ENCODE measurements around the gene CCNI2. TPM values are rescaled to one million over a fixed set of nuclear protein-coding genes. Genes with fewer than 3 reads are reported as not detected.
A peak's percentile ranks its signal among the peaks of the same experiment; 100 is the strongest.

Gene CCNI2
- total and polyA plus RNA-seq, 9 of the 15 experiments (the other 6 are each of a cell fraction or from before 2014, with no cell fraction given) = 0.05 to 1.7 (median 0.81) TPM; not detected in 5

DNA sequence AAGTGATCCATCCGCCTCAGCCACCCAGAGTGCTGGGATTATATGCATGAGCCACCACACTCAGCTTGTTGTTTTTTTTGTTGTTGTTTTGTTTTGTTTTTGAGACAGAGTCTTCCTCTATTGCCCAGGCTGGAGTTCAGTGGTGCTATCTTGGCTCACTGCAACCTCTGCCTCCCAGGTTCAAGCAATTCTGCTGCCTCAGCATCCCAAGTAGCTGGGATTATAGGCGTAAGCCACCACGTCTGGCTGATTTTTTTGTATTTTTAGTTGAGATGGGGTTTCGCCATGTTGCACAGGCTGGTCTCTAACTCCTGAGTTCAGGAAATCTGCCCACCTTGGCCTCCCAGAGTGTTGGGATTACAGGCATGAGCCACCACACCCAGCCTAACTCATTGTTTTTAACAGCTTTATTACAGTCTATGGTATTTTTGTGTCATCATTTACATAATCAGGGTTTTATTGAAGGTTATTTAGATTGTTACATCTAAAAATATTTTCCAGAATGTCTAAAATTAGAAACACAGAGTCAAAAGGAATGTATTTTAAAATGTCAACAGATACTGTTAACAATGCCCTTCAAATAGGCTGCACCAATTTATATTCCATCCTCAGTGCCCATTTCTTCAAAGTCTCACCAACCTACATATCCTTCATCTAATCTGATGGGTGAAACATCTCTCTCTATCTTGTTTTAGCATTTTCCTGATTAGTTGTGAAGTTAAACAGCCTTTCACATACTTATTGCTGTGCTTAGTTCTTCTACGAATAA is 28.5 kb upstream of the CCNI2 start:
- DNase-seq (ENCODE audit: extremely low read depth in 1 of 4, low spot score in 3 of 4) (no peak), ATAC-seq (no peak), FAIRE-seq (no peak)
- TF ChIP-seq ZNF316 (IDR thresholded peaks at IDR 0.05) = peak; percentile 83
- TF ChIP-seq POLR2AphosphoS2 (IDR thresholded peaks at IDR 0.05; ENCODE audit: low read length) = no peak
- TF ChIP-seq CBX1 (IDR thresholded peaks at IDR 0.05; ENCODE audit: low read depth) = no peak
- peak; percentile 44; the same call in 1 of the 2 replicates for TF ChIP-seq MAFG (tag; conservative IDR thresholded peaks at IDR 0.05)
- no peak for TF ChIP-seq ZNF253 (CRISPR knock-in tag; conservative IDR thresholded peaks at IDR 0.05)
- TF ChIP-seq C11orf30 (IDR thresholded peaks at IDR 0.05; ENCODE audit: low read depth) = peak; percentile 83
- intact Hi-C loops (cut with micrococcal nuclease) = loop anchor here (5.0 kb wide), 1 partner anchor 66 kb away; no protein-coding TSS in a partner anchor
- Histone ChIP-seq H3K4me3 (no peak overlapping the region), H3K4me1 (replicated peaks in 1 of 2; ENCODE audit: control insufficient read depth in 2 of 2, insufficient read depth in 2 of 2, low read length in 2 of 2) (no peaks in the 10 kb centered on the region), H3K27ac (ENCODE audit: extremely low read depth, low read depth, low read length) (no peak overlapping the region), H3K36me3 (ENCODE audit: control insufficient read depth, insufficient read depth, low read length) (no peaks in the 10 kb centered on the region), H3K9me3 (replicated peaks; ENCODE audit: control insufficient read depth, insufficient read depth, low read depth, low read length) (no peaks in the 10 kb centered on the region), H3K79me2 (ENCODE audit: control insufficient read depth, insufficient read depth, low read length) (no peaks in the 10 kb centered on the region), H4K20me1 (replicated peaks; ENCODE audit: control insufficient read depth, insufficient read depth, low read length) (no peaks in the 10 kb centered on the region), H3K27me3 (ENCODE audit: control insufficient read depth in 2 of 2, insufficient read depth in 2 of 2, low read length in 2 of 2) (no peaks in the 10 kb centered on the region), H3K9ac (ENCODE audit: insufficient read depth in 1 of 2, low read depth in 2 of 2, low read length in 2 of 2) (no peak overlapping the region; a peak in 1 of 4 replicates), H3K9me1 (ENCODE audit: control insufficient read depth, insufficient read depth, low read length) (no peaks in the 10 kb centered on the region), H2AFZ (ENCODE audit: low read depth, low read length) (no peak overlapping the region), H3K4me2 (ENCODE audit: insufficient read depth, low read length) (no peak overlapping the region)
- in situ Hi-C loops (cut with MboI) = no loop called here
- 67% methylated on average over 5 of the region's 5 CpGs for WGBS (ENCODE audit: insufficient coverage, low coverage, missing lambda C conversion rate)
- ChIA-PET POLR2A (interaction anchor here (1.0 to 1.4 kb wide), 3 partner anchors 10 to 17 kb away, joined by 3 to 4 read pairs (median 4); no protein-coding TSS in a partner anchor), CTCF (ENCODE audit: low intra/inter-chr PET ratio) (no interaction called here)
- no TSS peak for BruUV-seq (replicated peaks)

DNA sequence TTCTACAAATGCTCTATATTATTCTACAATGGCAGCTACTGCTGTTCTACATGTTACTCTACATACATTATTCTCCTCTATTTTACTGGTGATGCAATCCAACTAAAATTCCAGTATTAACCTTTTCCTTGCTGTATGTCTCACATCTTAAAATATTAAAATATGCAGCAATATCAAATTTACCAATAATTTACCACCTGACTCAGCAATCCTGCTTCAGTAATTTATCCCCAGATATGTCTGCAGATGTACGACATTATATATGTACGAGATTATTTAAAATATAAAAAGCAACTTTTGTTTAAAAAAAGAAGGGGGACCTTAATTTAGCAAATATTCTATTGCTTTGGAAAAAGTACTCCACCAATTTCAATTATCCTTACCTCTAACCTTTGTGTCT is 21.5 kb upstream of the CCNI2 start:
- Histone ChIP-seq H3K9me3 (replicated peaks; ENCODE audit: control insufficient read depth, insufficient read depth, low read depth, low read length) (no peaks in the 10 kb centered on the region), H3K79me2 (ENCODE audit: control insufficient read depth, insufficient read depth, low read length) (no peaks in the 10 kb centered on the region), H2AFZ (ENCODE audit: low read depth, low read length) (no peak overlapping the region), H3K4me3 (no peak overlapping the region), H3K4me1 (replicated peaks in 1 of 2; ENCODE audit: control insufficient read depth in 2 of 2, insufficient read depth in 2 of 2, low read length in 2 of 2) (no peaks in the 10 kb centered on the region), H4K20me1 (replicated peaks; ENCODE audit: control insufficient read depth, insufficient read depth, low read length) (no peaks in the 10 kb centered on the region), H3K27ac (ENCODE audit: extremely low read depth, low read depth, low read length) (no peak overlapping the region), H3K27me3 (ENCODE audit: control insufficient read depth in 2 of 2, insufficient read depth in 2 of 2, low read length in 2 of 2) (no peaks in the 10 kb centered on the region), H3K36me3 (ENCODE audit: control insufficient read depth, insufficient read depth, low read length) (no peaks in the 10 kb centered on the region), H3K4me2 (ENCODE audit: insufficient read depth, low read length) (no peak overlapping the region), H3K9ac (ENCODE audit: insufficient read depth in 1 of 2, low read depth in 2 of 2, low read length in 2 of 2) (no peak overlapping the region), H3K9me1 (ENCODE audit: control insufficient read depth, insufficient read depth, low read length) (no peaks in the 10 kb centered on the region)
- ChIA-PET POLR2A (interaction anchor here (1.4 kb wide), 1 partner anchor 12 kb away, joined by 5 read pairs; the partner anchor contains the start of gene KIF3A), CTCF (ENCODE audit: low intra/inter-chr PET ratio) (no interaction called here)
- DNase-seq (ENCODE audit: extremely low read depth in 1 of 4, low spot score in 3 of 4) (no peak), FAIRE-seq (no peak), ATAC-seq (no peak)
- in situ Hi-C loops (cut with MboI) (no loop called here), intact Hi-C loops (cut with micrococcal nuclease) (no loop called here)
- 84% methylated on average over 2 of the region's 2 CpGs for whole genome bisulfite sequencing (ENCODE audit: insufficient coverage, low coverage, missing lambda C conversion rate)
- BruUV-seq (replicated peaks) = no TSS peak
- peak; percentile 47; the same call in 1 of the 2 replicates for TF ChIP-seq MAFK (IDR thresholded peaks at IDR 0.05; ENCODE audit: low read length)
- TF ChIP-seq IRF2 (CRISPR knock-in tag; IDR thresholded peaks at IDR 0.05) = no peak
- peak; percentile 76 for TF ChIP-seq ZNF316 (IDR thresholded peaks at IDR 0.05)
- no peak for TF ChIP-seq HNRNPLL (IDR thresholded peaks at IDR 0.05; ENCODE audit: low read depth, low read length, poor library complexity, severe bottlenecking)
- TF ChIP-seq IFI16 (CRISPR knock-in tag; IDR thresholded peaks at IDR 0.05) = no peak
- peak; percentile 25; the same call in 1 of the 2 replicates for TF ChIP-seq CEBPB (tag; IDR thresholded peaks at IDR 0.05)
- peak; percentile 64; the same call in 1 of the 2 replicates for TF ChIP-seq MAFF (IDR thresholded peaks at IDR 0.05; ENCODE audit: low read length)
- TF ChIP-seq C11orf30 (IDR thresholded peaks at IDR 0.05; ENCODE audit: low read depth) = peak; percentile 60
- TF ChIP-seq, protein P1, sequence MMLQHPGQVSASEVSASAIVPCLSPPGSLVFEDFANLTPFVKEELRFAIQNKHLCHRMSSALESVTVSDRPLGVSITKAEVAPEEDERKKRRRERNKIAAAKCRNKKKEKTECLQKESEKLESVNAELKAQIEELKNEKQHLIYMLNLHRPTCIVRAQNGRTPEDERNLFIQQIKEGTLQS (IDR thresholded peaks at IDR 0.05) = peak; percentile 65
- TF ChIP-seq, protein P1 (CRISPR knock-in tag; conservative IDR thresholded peaks at IDR 0.05) = no peak

Measured in K562 (cell line).